SU-DHL-6 (cell line): ENCODE data around the gene NRG4.

Experiments used
- H2AFZ ChIP-seq: fragments of 200-600 bp; sonication (generic); 2 replicates; pipeline ENCODE4 v1.6.1; 2014; ENCODE audit warnings: low read depth, mild to moderate bottlenecking, moderate library complexity, mixed read lengths, antibody characterized with exemption, low read length; ENCODE audit not compliant: severe bottlenecking
- H3F3A ChIP-seq: fragments of 200-600 bp; shearing (Covaris generic); 2 replicates; pipeline ENCODE4 v1.6.0; 2016; ENCODE audit warnings: antibody characterized with exemption, mild to moderate bottlenecking; ENCODE audit not compliant: insufficient read depth
- H3K27ac ChIP-seq: fragments of 200-600 bp; sonication (generic); 2 replicates; pipeline ENCODE4 v1.5.1; 2016; ENCODE audit warnings: low read depth, mild to moderate bottlenecking, low read length, moderate library complexity, mixed read lengths
- H3K27me3 ChIP-seq: fragments of 200-600 bp; sonication (generic), shearing (Covaris generic); 2 replicates; pipeline ENCODE4 v1.6.0; 2014; ENCODE audit warnings: mild to moderate bottlenecking, low read length
- H3K36me3 ChIP-seq: fragments of 200-600 bp; sonication (generic); 2 replicates; pipeline ENCODE4 v1.6.1; 2014; ENCODE audit warnings: mild to moderate bottlenecking, low read length, mixed read lengths
- H3K4me2 ChIP-seq: fragments of 300-600, 200-600 bp; shearing (Covaris generic), sonication (generic); 2 replicates; pipeline ENCODE4 v1.6.0; 2014; ENCODE audit warnings: low read length, low read depth, mild to moderate bottlenecking; ENCODE audit not compliant: poor library complexity, severe bottlenecking
- H3K4me3 ChIP-seq: fragments of 200-600 bp; sonication (generic); 2 replicates; pipeline ENCODE4 v1.5.1; 2014; ENCODE audit warnings: antibody characterized with exemption, low read length, mild to moderate bottlenecking, mixed read lengths; ENCODE audit not compliant: insufficient read depth, poor library complexity, severe bottlenecking
- H3K79me2 ChIP-seq: fragments of 200-600 bp; sonication (generic); 2 replicates; pipeline ENCODE4 v1.6.1; 2014; ENCODE audit warnings: mild to moderate bottlenecking, low read length, moderate library complexity; ENCODE audit not compliant: insufficient read depth
- H3K9ac ChIP-seq: fragments of 200-600 bp; sonication (generic); 2 replicates; pipeline ENCODE4 v1.7.0; 2014; ENCODE audit warnings: mild to moderate bottlenecking, low read length
- H3K9me2 ChIP-seq: fragments of 200-600 bp; sonication (generic); replicated peaks from 2 replicates; pipeline ENCODE4 v1.6.1; 2014; ENCODE audit warnings: low read length; ENCODE audit not compliant: insufficient read depth
- H3K9me3 ChIP-seq: fragments of 200-600 bp; sonication (generic); 2 replicates; pipeline ENCODE4 v1.6.1; 2014; ENCODE audit warnings: low read length, mixed read lengths; ENCODE audit not compliant: insufficient read depth
- H4K20me1 ChIP-seq: fragments of 200-600 bp; sonication (generic); 2 replicates; pipeline ENCODE4 v1.6.1; 2014; ENCODE audit warnings: low read depth, mild to moderate bottlenecking, antibody characterized with exemption, low read length, moderate library complexity, mixed read lengths
- CTCF ChIP-seq: fragments of 200-600 bp; sonication (generic); IDR thresholded peaks from one replicate; pipeline ENCODE4 v1.5.1; 2017; ENCODE audit warnings: antibody characterized with exemption, mild to moderate bottlenecking, low read length, moderate library complexity; ENCODE audit not compliant: insufficient read depth, poor library complexity, severe bottlenecking
- EZH2phosphoT487 ChIP-seq: fragments of 200-600 bp; sonication (generic), shearing (Covaris generic); conservative IDR thresholded peaks from 2 replicates; pipeline ENCODE4 v1.6.1; 2018; ENCODE audit warnings: mild to moderate bottlenecking, antibody characterized with exemption, low read length, moderate library complexity, mixed read lengths

Gene NRG4

GRCh38 chr15:75905231-75905630, 107.0 kb downstream of the NRG4 start:
- no peaks in the 10 kb centered on the region for H3K9me3 ChIP-seq
- peak overlapping the region; percentile 28 for H3K4me2 ChIP-seq
- H3K36me3 ChIP-seq, result peaks cover 10% of the 10 kb centered on the region; the same call in 1 of the 2 replicates
- H3F3A ChIP-seq, result peaks cover 8% of the 10 kb centered on the region
- H3K9me2 ChIP-seq, result no peaks in the 10 kb centered on the region
- no peaks in the 10 kb centered on the region for H4K20me1 ChIP-seq
- H3K27me3 ChIP-seq, result no peaks in the 10 kb centered on the region
- no peak overlapping the region for H3K27ac ChIP-seq
- H2AFZ ChIP-seq, result no peak overlapping the region
- TF ChIP-seq EZH2phosphoT487 (no peak), CTCF (no peak)
- no peak overlapping the region for H3K9ac ChIP-seq
- H3K4me3 ChIP-seq, result no peak overlapping the region
- peaks cover 53% of the 10 kb centered on the region for H3K79me2 ChIP-seq

GRCh38 chr15:75903331-75904239, 108.6 kb downstream of the NRG4 start, which contains the start of gene FBXO22:
Gene FBXO22, plus strand, starts transcription at chr15:75903878. Its CDS starts 86 bp downstream, at chr15:75903964.
- H3K9me3 ChIP-seq, result no peaks in the 10 kb centered on the region
- peak within 1 kb of the TSS; percentile 76 for H3K27ac ChIP-seq
- peak within 1 kb of the TSS; percentile 96 for H3K4me3 ChIP-seq
- TF ChIP-seq EZH2phosphoT487, result no peak
- no peak for TF ChIP-seq CTCF
- H3K4me2 ChIP-seq, result peak within 1 kb of the TSS; percentile 89
- peaks cover under 1% of the 10 kb centered on the region; the same call in 1 of the 2 replicates for H3K36me3 ChIP-seq
- no peaks in the 10 kb centered on the region for H4K20me1 ChIP-seq
- H2AFZ ChIP-seq, result peak within 1 kb of the TSS; percentile 96
- peaks cover 8% of the 10 kb centered on the region for H3F3A ChIP-seq
- peak within 1 kb of the TSS; percentile 90 for H3K9ac ChIP-seq
- peaks cover 43% of the 10 kb centered on the region for H3K79me2 ChIP-seq
- no peaks in the 10 kb centered on the region for H3K9me2 ChIP-seq
- no peaks in the 10 kb centered on the region for H3K27me3 ChIP-seq

GRCh38 chr15:75902129-75902557, 110.1 kb downstream of the NRG4 start:
- no peaks in the 10 kb centered on the region; the same call in 1 of the 2 replicates for H3K36me3 ChIP-seq

More at GRCh38 chr15:75902129-75902557, 110.1 kb downstream of the NRG4 start:
- Histone ChIP-seq H3K4me3 (no peak overlapping the region), H3F3A (peaks cover 8% of the 10 kb centered on the region), H3K4me2 (no peak overlapping the region), H3K27me3 (no peaks in the 10 kb centered on the region), H3K27ac (no peak overlapping the region), H3K79me2 (peaks cover 32% of the 10 kb centered on the region), H3K9me3 (no peaks in the 10 kb centered on the region), H3K9me2 (no peaks in the 10 kb centered on the region), H2AFZ (no peak overlapping the region), H4K20me1 (no peaks in the 10 kb centered on the region), H3K9ac (no peak overlapping the region)
- TF ChIP-seq CTCF, result no peak
- TF ChIP-seq EZH2phosphoT487, result no peak
